GM12878 (cell line): Measurements from ENCODE around the gene DCBLD1. TPM values are rescaled to one million over a fixed set of nuclear protein-coding genes. Genes with fewer than 3 reads are reported as not detected.
A peak's percentile ranks its signal among the peaks of the same experiment; 100 is the strongest.

Experiments used
- BACH1 ChIP-seq: fragments of 450-650 bp; IDR thresholded peaks from 2 replicates; pipeline ENCODE4 v1.6.1; 2017; ENCODE audit warnings: mild to moderate bottlenecking, borderline replicate concordance
- DPF2 ChIP-seq: fragments of 450-650 bp; IDR thresholded peaks from 2 replicates; pipeline ENCODE4 v1.6.1; 2017; ENCODE audit warnings: mild to moderate bottlenecking
- EGR1 ChIP-seq, 2 experiments: IDR thresholded peaks; 1 replicate in 1 of 2; 2 replicates in 1 of 2; pipeline ENCODE4 v1.6.1; 2011 to 2012; ENCODE audit warnings: low read depth in 2 of 2, low read length in 2 of 2, borderline replicate concordance in 1 of 2, mild to moderate bottlenecking in 1 of 2, moderate library complexity in 1 of 2
- EZH2 ChIP-seq: IDR thresholded peaks from 2 replicates; pipeline ENCODE4 v1.6.1; 2012; ENCODE audit warnings: low read depth, mild to moderate bottlenecking, control low read depth, inconsistent platforms, low read length, borderline replicate concordance; ENCODE audit not compliant: control insufficient read depth
- IKZF1 ChIP-seq: fragments of 450-650 bp; conservative IDR thresholded peaks from 2 replicates; pipeline ENCODE4 v1.6.1; 2017; ENCODE audit warnings: antibody characterized with exemption, mild to moderate bottlenecking
- LARP7 ChIP-seq: fragments of 450-650 bp; IDR thresholded peaks from 2 replicates; pipeline ENCODE4 v1.6.1; 2017; ENCODE audit warnings: mild to moderate bottlenecking
- NRF1 ChIP-seq: conservative IDR thresholded peaks from 2 replicates; pipeline ENCODE4 v1.6.1; 2011; ENCODE audit warnings: mild to moderate bottlenecking, low read depth, low read length, improper control_type of control experiment
- POLR2A ChIP-seq: IDR thresholded peaks from 2 replicates; pipeline ENCODE4 v1.6.1; 2011; ENCODE audit warnings: low read depth, mild to moderate bottlenecking, low read length
- POLR2AphosphoS5 ChIP-seq: IDR thresholded peaks from 2 replicates; pipeline ENCODE4 v1.6.1; 2011; ENCODE audit warnings: mild to moderate bottlenecking, low read length, inconsistent platforms
- SUZ12 ChIP-seq: fragments of 200-600 bp; sonication (generic); IDR thresholded peaks from one replicate; pipeline ENCODE4 v1.6.1; 2018; ENCODE audit warnings: antibody characterized with exemption, mild to moderate bottlenecking; ENCODE audit not compliant: unreplicated experiment
- TBL1XR1 ChIP-seq: IDR thresholded peaks from 2 replicates; pipeline ENCODE4 v1.6.1; 2012; ENCODE audit warnings: low read depth, low read length, improper control_type of control experiment
- TCF12 ChIP-seq: IDR thresholded peaks from 2 replicates; pipeline ENCODE4 v1.6.1; 2011; ENCODE audit warnings: low read depth, mild to moderate bottlenecking, low read length
- ZNF24 ChIP-seq: fragments of 450-650 bp; IDR thresholded peaks from 2 replicates; pipeline ENCODE4 v1.6.1; 2017; ENCODE audit warnings: antibody characterized with exemption, mild to moderate bottlenecking
- polyA plus RNA-seq, 11 experiments: library from polyadenylated mRNA; depleted of rRNA in 4 of 11; unstranded in 6 of 11; stranded (reverse) in 5 of 11; fragments of >200 nt; fragmentation: Nextera tagmentation in 4 of 11; fragmentation: Illumina TruSeq in 1 of 11; extraction: Ambion mirVana in 4 of 11; extraction: Trizol in 1 of 11; gene quantifications; 1 replicate in 1 of 11; 2 replicates in 10 of 11; pipeline versions ENCODE4 v1.2.1 to v1.2.3, GENCODE V29; 2011 to 2016; ENCODE audit warnings: inconsistent platforms in 2 of 11, missing spikeins in 2 of 11, low read depth in 1 of 11
- total RNA-seq, 4 experiments: library from RNA; depleted of rRNA in 3 of 4; stranded (reverse); fragments of >200 nt in 3 of 4; fragmentation: Illumina TruSeq in 1 of 4; extraction: Trizol in 1 of 4; gene quantifications; 2 replicates each; pipeline versions ENCODE4 v1.2.1 to v1.2.3, GENCODE V29; 2013 to 2021
- TF ChIP-seq, protein P1 (sequence below): fragments of 450-650 bp; IDR thresholded peaks from 2 replicates; pipeline ENCODE4 v1.6.1; 2017; ENCODE audit warnings: antibody characterized with exemption, mild to moderate bottlenecking, moderate library complexity
- TF ChIP-seq, protein P2 (sequence below): fragments of 450-650 bp; conservative IDR thresholded peaks from 2 replicates; pipeline ENCODE4 v1.6.1; 2017; ENCODE audit warnings: mild to moderate bottlenecking, moderate library complexity
- TF ChIP-seq, protein P3 (sequence below), 3 experiments: IDR thresholded peaks in 2 of 3; conservative IDR thresholded peaks in 1 of 3; 2 replicates each; pipeline ENCODE4 v1.5.1; 2011; ENCODE audit warnings: low read depth in 3 of 3, low read length in 3 of 3, mild to moderate bottlenecking in 3 of 3, control low read depth in 2 of 3, moderate library complexity in 2 of 3, inconsistent platforms in 1 of 3, mixed read lengths in 1 of 3; ENCODE audit not compliant: control insufficient read depth in 2 of 3, insufficient read depth in 1 of 3; ENCODE audit errors: extremely low read depth in 1 of 3

The DCBLD1 gene
- total and polyA plus RNA-seq, 10 of the 15 experiments (the other 5 are each of a cell fraction or from before 2014, with no cell fraction given), result 0.92 to 9.2 (median 8.3) TPM

DNA sequence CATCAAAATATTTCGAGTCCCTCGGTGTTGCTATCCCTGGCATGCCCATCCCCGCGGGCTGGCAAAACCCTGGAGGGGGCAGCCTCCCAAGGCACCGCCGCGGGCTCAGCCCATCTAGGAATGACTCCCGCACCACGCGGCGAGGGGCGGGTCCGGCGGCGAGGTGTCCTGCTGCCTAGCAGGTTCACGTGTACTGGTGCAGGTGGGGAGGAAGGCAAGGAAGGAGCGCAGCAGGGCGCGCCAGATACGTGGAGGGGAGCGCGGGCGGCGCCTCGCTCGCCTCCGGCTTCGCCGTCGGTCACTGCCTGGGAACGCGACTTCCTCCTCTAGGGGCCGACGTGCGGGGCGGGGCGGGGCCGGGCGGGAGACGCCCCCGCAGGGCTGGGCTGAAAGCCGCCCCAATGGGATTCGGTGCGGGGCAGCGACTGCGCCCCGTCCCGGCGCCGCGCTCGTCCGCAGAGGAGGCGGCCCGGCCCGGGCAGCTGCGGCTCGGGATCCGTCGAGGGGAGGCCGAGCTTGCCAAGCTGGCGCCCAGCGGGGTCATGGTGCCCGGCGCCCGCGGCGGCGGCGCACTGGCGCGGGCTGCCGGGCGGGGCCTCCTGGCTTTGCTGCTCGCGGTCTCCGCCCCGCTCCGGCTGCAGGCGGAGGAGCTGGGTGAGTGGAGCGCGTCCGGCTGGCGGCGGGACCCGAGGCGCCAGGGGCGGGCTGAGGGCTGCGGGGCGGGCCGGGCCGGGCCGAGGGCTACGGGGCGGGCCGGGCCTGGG lies at the start of gene DCBLD1 (continued):
- no peak for TF ChIP-seq EZH2
- no peak for TF ChIP-seq SUZ12
- TF ChIP-seq, protein P1, sequence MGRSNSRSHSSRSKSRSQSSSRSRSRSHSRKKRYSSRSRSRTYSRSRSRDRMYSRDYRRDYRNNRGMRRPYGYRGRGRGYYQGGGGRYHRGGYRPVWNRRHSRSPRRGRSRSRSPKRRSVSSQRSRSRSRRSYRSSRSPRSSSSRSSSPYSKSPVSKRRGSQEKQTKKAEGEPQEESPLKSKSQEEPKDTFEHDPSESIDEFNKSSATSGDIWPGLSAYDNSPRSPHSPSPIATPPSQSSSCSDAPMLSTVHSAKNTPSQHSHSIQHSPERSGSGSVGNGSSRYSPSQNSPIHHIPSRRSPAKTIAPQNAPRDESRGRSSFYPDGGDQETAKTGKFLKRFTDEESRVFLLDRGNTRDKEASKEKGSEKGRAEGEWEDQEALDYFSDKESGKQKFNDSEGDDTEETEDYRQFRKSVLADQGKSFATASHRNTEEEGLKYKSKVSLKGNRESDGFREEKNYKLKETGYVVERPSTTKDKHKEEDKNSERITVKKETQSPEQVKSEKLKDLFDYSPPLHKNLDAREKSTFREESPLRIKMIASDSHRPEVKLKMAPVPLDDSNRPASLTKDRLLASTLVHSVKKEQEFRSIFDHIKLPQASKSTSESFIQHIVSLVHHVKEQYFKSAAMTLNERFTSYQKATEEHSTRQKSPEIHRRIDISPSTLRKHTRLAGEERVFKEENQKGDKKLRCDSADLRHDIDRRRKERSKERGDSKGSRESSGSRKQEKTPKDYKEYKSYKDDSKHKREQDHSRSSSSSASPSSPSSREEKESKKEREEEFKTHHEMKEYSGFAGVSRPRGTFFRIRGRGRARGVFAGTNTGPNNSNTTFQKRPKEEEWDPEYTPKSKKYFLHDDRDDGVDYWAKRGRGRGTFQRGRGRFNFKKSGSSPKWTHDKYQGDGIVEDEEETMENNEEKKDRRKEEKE, result no peak
- peak; percentile 95 for TF ChIP-seq IKZF1
- TF ChIP-seq TCF12, result no peak
- peak in 1 of 2 experiments; percentile 91; a peak in 2 of 3 replicates for TF ChIP-seq EGR1 (IDR thresholded peaks at IDR 0.05; ENCODE audit: borderline replicate concordance in 1 of 2, low read depth in 2 of 2, low read length in 2 of 2)
- TF ChIP-seq, protein P2, sequence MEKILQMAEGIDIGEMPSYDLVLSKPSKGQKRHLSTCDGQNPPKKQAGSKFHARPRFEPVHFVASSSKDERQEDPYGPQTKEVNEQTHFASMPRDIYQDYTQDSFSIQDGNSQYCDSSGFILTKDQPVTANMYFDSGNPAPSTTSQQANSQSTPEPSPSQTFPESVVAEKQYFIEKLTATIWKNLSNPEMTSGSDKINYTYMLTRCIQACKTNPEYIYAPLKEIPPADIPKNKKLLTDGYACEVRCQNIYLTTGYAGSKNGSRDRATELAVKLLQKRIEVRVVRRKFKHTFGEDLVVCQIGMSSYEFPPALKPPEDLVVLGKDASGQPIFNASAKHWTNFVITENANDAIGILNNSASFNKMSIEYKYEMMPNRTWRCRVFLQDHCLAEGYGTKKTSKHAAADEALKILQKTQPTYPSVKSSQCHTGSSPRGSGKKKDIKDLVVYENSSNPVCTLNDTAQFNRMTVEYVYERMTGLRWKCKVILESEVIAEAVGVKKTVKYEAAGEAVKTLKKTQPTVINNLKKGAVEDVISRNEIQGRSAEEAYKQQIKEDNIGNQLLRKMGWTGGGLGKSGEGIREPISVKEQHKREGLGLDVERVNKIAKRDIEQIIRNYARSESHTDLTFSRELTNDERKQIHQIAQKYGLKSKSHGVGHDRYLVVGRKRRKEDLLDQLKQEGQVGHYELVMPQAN, result peak; percentile 33; the same call in 1 of the 2 replicates
- TF ChIP-seq NRF1, result no peak
- no peak for TF ChIP-seq TBL1XR1
- TF ChIP-seq, protein P3, sequence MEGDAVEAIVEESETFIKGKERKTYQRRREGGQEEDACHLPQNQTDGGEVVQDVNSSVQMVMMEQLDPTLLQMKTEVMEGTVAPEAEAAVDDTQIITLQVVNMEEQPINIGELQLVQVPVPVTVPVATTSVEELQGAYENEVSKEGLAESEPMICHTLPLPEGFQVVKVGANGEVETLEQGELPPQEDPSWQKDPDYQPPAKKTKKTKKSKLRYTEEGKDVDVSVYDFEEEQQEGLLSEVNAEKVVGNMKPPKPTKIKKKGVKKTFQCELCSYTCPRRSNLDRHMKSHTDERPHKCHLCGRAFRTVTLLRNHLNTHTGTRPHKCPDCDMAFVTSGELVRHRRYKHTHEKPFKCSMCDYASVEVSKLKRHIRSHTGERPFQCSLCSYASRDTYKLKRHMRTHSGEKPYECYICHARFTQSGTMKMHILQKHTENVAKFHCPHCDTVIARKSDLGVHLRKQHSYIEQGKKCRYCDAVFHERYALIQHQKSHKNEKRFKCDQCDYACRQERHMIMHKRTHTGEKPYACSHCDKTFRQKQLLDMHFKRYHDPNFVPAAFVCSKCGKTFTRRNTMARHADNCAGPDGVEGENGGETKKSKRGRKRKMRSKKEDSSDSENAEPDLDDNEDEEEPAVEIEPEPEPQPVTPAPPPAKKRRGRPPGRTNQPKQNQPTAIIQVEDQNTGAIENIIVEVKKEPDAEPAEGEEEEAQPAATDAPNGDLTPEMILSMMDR (IDR thresholded peaks at IDR 0.05 in 2 of 3, conservative IDR thresholded peaks at IDR 0.05 in 1 of 3; ENCODE audit: control insufficient read depth in 2 of 3, extremely low read depth in 1 of 3, insufficient read depth in 1 of 3, low read depth in 3 of 3, low read length in 3 of 3), result 0 out of 6 replicates have a peak, but pooled peaks of 1 of the 3 experiments have one; percentile 3
- peak; percentile 69 for TF ChIP-seq POLR2A
- TF ChIP-seq POLR2AphosphoS5, result no peak; the same call in 1 of the 2 replicates
- 0 out of 2 replicates have a peak, but pooled peaks have one; percentile 65 for TF ChIP-seq DPF2
- peak; percentile 63 for TF ChIP-seq BACH1
- TF ChIP-seq LARP7, result 0 out of 2 replicates have a peak, but pooled peaks have one; percentile 62
- peak; percentile 88; the same call in 1 of the 2 replicates for TF ChIP-seq ZNF24
